Neural progenitor cell (in vitro differentiated cells): ENCODE results near the gene SLC6A9.

Source experiments
- EZH2 ChIP-seq: fragments of 200-600 bp; sonication (generic); IDR thresholded peaks from 2 replicates; pipeline ENCODE4 v1.6.1; 2017; ENCODE audit warnings: antibody characterized with exemption, mild to moderate bottlenecking, moderate library complexity
- EZH2phosphoT487 ChIP-seq: fragments of 200-600 bp; sonication (generic); IDR thresholded peaks from 2 replicates; pipeline ENCODE4 v1.6.1; 2017; ENCODE audit warnings: antibody characterized with exemption
- TF ChIP-seq, protein P1 (sequence below): fragments of 200-600 bp; sonication (generic); IDR thresholded peaks from 2 replicates; pipeline ENCODE4 v1.5.1; 2017; ENCODE audit warnings: antibody characterized with exemption, mild to moderate bottlenecking

- no peak for TF ChIP-seq EZH2
- TF ChIP-seq, protein P1, sequence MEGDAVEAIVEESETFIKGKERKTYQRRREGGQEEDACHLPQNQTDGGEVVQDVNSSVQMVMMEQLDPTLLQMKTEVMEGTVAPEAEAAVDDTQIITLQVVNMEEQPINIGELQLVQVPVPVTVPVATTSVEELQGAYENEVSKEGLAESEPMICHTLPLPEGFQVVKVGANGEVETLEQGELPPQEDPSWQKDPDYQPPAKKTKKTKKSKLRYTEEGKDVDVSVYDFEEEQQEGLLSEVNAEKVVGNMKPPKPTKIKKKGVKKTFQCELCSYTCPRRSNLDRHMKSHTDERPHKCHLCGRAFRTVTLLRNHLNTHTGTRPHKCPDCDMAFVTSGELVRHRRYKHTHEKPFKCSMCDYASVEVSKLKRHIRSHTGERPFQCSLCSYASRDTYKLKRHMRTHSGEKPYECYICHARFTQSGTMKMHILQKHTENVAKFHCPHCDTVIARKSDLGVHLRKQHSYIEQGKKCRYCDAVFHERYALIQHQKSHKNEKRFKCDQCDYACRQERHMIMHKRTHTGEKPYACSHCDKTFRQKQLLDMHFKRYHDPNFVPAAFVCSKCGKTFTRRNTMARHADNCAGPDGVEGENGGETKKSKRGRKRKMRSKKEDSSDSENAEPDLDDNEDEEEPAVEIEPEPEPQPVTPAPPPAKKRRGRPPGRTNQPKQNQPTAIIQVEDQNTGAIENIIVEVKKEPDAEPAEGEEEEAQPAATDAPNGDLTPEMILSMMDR = no peak
- TF ChIP-seq EZH2phosphoT487 = no peak
Observed at GRCh38 chr1:44015206-44015605, 16.1 kb downstream of the SLC6A9 start.
